AML-193 (cell line): Measurements from ENCODE around the gene ARMCX2.
"Not testable (repeated sequence)": the region's sequence is repeated elsewhere in the genome, so short reads cannot be mapped to it uniquely, and the experiment has no call there.

Experiments used
- DNase-seq, 2 experiments: peaks; one replicate each; lab custom pipeline; 2025; lab: John Stamatoyannopoulos, UW

The ARMCX2 gene

DNA sequence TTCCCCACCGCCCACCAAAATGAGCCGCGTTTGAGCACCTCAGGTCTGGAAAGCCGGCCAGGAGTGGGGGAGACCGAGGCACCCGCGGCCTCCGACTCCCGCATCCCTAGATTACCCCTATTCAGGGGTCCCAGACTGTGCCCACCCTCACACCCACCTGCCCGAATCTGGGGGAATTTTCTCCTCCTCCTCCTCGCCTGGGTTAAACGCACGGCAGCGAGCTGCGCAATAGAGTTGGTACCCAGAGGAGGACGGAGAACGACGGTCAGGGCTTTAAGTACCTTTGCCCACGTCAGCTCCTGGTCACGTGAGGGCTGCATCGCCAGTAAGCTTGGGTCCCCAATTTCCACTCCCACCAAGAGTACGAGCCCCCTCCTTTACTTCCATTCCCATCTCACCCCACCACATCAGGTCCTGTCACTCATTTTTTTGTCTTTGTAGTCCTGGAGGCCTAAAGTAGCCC, at the start of gene ARMCX2:
Gene ARMCX2 (minus strand): TSS at position 250 of the 463 bp plus-strand sequence. CDS start 2,262 bp downstream, outside the sequence.
- DNase-seq = no peak

DNA sequence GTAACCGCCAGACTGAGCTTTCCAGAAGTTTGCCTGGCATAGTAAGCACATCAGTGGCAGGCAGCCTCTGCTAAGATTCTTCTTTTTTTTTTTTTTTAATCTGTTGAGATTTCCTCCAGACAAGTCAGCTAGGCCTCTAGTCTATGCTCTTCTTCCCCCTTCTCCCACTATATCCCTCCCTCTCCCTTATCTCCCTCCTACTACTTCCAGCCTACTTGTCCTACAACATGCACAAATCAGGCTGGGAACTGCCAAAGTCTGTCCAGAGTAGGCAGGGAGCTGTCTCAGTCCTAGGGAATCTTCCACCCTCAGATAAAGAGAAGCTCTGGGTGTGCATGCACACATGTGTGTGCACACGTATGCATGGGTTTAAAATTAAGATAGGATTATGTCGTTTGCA, 49.7 kb upstream of the ARMCX2 start:
- DNase-seq = no peak

DNA sequence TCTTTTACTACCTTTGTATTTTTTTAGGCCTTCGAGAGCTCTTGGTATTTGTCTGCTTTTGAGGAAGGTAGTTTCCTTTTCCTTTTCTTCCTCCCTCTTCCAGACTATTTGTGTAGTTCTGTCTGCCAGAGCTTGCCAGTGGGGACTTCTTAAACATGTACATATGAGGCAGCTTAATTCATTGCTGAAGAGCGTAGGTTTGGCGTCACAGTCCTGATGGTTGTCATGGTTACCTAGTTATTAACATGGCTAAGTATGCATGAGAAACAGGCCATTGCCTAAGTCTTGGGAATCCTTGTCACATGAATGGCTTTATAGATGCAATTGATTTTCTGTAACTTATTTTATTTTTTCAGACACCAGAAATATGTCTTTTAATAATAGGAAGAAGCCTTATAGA, 48.5 kb upstream of the ARMCX2 start:
- DNase-seq = no peak

DNA sequence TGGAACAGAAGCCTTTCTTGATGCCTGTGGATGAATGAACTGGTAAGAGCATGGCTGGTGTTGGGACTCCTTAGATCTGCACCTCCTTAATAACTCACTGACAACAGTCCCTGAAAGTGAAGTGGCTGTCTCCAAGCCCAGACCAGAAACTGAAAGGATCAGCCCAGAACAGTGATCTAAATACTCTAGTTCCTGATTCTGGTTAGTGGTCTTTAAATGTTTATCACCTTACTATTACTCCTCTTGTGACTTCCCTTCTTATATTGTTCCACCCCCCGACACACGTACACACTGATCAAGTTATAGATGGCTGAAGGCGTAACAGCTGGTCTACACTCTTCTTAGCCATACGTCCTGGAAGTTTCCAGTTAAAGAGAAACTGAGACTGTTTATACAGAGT, 33.8 kb upstream of the ARMCX2 start:
- no peak for DNase-seq

DNA sequence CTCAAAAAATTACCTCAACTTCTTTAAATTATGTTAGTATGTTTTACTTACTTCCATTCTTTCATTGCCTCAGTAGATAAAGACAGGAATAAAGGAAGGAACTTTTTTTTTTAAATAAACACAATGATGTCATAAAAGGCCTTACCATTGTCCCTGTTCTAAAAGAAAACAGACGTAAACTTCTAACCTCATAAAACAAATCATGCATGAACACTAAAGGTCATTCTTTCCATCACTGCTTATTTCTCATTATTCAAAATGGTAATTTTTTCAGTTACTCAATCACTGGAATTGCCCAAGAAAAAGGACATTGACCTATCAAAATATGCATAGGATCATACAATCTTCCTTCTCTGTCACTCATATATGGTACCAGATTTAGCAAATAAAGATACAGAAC, 32.2 kb upstream of the ARMCX2 start:
- no peak for DNase-seq

DNA sequence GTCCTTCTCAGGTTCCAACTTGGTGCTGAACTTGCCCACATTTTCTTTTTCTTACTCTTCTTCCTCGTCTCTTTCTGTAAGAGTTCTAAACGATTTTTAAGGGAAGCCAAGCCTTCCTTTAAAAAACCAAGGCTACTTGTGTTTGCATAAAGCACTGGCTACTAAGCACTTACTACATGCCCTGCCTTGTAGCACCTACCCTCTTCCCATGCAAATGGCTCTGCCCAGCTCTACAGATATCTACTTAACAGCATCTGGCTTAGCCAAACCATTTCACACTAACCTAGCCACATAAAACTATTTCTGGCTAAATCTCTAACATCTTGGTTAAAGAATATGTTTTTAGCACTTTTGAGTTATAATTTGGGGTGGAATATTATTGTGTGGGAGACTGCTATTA, 26.9 kb upstream of the ARMCX2 start:
- DNase-seq = no peak

DNA sequence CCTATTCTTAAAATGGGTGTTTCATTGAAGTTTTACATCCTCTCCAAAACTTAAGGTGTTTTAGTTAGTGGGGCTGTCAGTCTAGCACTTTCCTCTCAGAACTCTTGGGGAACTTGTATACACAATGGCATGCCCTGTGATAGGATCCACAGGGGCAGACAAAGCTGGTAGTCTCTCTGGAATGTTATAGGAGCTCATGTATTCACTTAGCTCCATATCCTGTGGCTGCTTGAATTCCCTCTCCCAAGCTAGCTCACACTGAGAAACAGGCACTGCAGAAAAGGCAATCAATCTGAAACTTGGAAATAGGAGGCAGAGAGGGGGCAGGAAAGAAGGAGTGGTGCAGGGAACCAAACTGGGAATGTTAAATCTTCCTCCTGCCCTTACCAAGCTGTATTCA, 26.3 kb upstream of the ARMCX2 start:
- DNase-seq = no peak

DNA sequence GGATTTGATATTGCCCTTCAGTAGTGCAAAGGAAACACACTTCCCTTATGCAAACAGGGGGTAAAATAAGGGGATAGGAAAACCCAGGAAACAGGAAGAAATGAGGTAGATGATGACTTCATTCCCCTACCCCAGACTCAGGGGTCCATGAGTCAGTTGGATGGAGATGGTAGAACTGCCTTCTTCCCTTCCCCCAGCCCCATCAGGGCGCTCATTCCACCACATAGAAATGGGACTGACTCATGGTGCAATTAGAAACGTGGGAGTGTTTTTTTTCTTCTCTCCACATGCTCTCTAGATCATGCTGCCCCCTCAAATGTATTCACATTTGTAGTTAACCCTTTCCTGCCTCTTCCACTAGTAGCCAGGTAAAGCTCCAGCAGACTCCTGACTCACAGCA, 23.1 kb upstream of the ARMCX2 start:
- no peak for DNase-seq

DNA sequence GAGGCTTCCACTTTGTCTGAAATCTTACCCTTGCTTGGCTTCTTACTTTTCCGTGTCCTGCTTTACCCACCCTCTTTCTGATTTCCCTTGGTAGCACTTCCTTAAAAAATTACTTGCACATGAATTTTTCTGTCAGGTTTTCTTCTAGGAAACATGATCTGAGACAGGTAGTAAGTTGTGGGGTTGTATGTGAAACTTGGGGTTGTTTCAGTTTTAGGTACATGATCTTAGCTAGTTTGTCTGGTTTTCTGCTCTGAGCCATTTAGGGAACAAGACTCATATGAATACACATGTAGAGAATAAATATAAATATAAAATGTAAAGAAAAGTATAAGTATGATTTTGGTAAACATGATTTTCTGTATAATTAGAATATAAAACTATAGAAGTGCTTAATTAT, 17.4 kb upstream of the ARMCX2 start:
- no peak for DNase-seq

DNA sequence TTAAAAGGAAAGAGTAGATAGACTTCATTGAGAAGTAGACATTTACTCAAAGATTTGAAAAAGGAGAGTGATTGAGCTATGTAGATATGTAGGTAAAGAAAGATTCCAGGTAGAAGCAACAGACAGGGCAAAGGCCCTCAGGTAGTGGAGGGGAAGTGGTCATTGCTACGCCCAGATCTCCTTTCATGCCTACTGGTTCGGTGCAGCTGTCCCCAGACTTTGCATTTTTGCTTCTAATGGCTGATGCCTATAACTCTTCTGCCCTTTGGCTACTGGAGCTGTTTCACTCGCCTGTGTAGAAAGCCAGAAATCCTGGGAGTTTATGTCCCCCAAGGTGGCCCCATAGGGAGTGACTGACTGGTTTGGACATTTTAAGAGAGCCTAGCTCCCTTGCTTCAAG, 16.9 kb upstream of the ARMCX2 start:
- no peak for DNase-seq

DNA sequence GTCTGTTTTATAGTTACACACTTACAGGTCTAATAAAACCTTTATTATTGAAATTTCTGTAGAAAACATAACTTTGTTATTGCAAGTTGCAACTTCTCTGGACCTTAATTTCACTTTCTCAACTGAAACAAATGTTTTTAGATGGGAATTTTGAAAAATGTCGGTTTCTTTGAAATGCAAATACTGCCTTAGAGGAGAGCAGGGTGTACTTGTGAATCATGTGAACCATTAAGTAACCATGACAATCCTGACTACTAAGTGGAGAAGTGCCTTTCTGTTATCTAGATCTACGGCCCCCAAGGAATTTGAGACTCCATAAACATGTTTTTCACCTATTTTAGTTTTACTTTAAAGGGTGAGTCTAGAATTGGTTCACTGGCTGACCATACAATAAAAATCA, 8.5 kb upstream of the ARMCX2 start:
- DNase-seq = no peak

DNA sequence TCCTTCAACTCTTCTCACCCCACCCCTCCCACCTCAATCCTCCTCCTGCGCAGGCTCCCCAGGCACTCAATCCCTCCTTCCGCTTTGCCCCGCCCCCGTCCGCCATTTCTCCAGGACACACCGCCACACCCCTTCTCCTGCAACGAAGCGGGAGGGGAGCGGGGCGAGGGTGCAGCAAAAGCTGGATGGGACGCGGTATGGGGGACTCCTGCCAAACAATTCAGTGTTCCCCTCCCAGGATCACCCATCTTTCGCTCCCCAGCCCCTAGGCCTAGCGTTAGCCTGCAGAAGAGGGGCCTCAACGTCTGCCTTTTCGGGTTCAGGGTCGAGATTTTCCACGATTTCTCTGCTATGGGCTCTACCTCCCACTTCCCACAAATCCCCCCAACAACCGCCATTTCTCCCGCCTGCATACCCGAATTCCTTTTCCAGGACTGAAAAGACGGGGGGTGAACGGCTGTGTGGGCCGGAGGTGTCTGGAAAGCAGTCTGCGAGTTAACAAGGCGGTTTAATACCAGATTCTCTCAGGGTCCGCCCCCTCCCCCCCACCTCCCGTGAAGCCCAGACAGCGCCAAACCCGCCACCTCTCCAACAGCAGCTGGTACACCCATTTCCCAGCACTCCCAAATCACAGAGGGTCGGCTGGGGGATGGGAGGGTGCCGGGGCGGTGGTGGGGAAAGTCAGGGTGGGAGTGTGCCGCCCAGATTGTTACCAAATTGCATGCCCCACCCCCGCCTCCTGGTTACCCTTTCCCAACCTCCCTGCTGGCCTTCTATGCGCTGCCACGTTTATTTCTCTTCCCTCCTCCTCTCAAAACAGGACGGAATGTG, 774 bp downstream of the ARMCX2 start:
- DNase-seq = peak in 1 of 2 experiments; percentile 9

DNA sequence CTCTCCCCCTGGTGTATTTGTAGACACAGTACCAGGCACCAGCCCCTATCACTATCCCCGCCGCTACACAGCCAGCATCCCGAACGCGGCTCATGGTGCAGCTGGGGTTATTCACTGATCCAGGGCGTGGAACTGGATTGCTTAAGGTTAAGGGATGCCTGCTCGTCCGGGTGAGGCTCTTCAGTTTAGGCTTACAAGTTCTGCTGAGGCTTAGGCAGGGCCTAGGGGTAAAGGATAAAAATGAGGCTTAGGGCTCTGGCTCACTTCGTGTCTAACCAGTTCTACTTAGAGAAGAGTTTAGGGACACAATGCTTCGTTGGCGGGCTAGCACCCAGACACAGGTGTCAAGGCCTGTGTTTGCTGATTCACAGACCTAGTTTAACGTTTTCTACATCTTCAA, 2.2 kb downstream of the ARMCX2 start:
- no peak for DNase-seq

DNA sequence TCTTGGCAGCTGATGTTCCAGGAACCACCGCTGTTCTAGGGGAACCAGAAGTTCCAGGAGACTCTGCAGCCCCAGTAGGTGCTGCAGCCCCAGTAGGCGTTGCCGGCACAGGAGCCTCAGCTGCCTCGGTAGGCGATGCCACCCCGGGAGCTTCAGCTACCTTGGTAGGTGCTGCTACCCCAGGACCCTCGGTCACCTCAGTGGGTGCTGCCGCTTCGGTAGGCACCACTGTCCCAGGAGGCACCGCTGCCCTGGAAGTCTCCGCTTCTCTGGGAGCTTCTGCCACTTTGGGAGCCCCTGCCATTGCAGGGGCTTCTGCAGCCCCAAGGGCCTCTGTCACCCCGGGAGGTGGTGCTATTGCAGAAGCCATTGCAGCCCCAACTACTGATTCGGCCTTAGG, 2.8 kb downstream of the ARMCX2 start:
- no peak for DNase-seq

DNA sequence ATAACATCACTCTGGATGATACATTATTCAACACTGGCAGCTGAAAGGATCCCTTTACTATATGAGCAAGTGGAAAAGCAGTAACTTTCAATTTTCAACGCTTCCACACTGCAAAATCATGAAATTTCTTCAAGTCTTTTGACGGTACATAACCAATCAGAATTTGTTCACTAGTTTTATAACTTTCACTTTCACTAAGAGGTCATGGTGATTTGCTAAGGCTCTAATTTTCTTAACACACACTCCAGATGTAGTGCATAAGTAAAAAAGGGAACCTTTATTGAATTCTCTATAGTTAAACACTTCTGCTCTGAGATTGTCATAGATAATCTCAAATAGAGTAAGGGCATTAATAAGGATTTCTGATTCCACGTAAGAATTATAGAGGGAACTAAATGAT, 4.1 kb downstream of the ARMCX2 start:
- DNase-seq = no peak

DNA sequence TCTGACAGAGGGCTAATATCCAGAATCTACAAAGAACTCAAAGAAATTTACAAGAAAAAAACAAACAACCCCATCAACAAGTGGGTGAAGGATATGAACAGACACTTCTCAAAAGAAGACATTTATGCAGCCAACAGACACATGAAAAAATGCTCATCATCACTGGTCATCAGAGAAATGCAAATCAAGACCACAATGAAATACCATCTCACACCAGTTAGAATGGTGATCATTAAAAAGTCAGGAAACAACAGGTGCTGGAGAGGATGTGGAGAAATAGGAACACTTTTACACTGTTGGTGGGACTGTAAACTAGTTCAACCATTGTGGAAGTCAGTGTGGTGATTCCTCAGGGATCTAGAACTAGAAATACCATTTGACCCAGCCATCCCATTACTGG, 11.9 kb downstream of the ARMCX2 start:
- DNase-seq = not testable (repeated sequence)

DNA sequence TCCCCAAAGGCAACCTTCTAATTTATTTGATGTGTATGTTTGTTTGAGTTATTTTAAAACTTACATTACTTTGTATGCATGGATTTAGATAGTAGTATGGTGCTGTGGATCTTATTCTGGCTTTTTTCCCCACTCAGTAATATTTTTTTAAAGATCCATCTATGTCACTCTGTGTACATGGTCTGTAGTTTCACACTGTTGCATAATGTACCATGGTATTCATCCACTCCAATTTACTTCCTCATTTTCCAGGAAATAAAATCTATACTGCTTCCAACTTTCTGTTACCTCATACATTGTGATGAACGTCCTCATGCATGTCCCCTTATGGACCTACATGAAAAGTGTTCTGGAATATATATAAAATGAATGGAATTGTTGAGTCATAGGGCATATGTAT, 17.6 kb downstream of the ARMCX2 start:
- DNase-seq = peak; percentile 28 to 54

DNA sequence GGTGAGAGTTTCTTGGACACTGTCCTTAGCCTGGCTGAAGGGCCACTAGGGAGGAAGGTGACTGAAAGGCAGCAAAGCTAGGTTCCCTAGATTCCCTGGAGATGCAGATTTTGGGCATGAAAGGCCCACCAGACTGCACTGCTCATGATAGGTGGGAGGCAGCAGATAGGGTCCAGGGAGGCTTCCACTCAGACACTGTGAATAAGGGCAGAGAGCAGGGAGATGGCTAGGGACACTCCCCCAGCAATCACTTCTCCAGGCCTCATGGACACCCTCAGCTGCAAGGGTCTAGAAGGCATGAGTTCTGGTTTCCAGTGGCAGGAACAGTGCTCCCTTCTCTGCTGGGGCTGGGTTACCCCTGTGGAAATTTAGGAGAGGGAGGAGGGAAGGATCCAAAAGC, 20.1 kb downstream of the ARMCX2 start:
- no peak for DNase-seq

DNA sequence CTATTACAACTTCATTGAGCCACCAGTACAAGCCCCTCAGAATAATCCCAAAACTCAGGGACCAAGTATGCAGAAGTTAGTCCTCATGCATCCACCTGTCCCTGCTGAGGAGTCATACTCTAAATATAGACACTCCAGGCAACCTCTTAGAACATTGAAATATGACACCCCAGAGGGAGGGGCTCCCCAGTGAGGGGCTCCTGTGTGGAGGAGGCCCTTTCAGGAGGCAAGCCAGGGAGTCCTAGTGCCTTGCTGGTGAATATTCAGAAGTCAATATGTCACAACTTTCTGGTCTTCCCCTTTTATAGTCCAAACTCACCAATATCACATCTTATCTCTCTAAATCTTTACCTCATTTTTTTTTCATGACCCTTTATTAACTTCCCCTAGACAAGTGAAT, 40.3 kb downstream of the ARMCX2 start:
- no peak for DNase-seq

DNA sequence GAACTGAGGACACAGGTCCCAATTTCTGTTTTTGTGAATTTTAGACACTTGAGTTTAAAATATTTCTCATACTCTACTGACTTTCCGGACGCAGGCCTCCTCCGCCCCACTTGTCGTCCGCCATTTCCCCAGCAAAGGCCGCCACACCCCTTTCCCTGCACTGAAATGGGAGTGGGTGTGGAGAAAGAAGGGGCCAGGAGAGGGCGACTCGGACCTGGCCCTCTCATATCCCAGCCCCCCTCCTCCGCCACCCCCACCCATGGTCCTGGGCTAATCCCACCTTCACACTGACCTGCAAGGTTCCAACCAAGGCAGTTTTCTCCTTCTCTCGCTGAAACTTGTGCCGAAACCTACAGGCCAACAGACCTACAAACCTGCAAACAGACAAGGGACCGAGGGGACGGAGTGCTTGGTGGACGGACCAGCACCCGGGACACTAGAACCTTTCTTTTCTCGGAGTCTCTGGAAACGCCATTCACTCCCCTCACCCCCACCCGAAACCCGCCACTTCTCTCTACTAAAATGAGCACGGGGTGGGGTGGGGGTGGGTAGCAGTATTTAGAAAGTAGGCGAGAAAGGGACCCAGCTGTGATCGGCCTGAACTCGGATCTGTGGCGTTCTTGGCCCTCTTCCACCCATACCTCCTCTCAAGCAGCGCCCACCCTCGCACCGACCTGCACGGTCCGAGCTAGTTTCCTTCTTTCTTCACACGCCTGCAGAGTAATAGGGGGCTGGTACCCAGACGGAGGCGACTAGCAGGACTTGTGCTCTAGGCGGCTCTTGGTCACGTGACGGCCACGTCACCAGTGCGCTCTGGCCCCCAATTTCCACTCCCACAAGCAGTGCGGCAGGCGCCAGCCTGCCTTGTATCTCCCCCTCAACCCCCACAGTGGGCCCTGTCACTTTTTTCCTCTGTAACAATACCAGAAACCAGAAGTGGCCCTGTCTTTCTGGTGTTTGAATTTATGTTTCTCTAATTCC, 42.1 kb downstream of the ARMCX2 start, which contains the start of gene ARMCX6:
Gene ARMCX6 (minus strand): TSS at position 790 of the 981 bp plus-strand sequence. CDS start 1,380 bp downstream, outside the sequence.
- peak; percentile 52 to 60 for DNase-seq

DNA sequence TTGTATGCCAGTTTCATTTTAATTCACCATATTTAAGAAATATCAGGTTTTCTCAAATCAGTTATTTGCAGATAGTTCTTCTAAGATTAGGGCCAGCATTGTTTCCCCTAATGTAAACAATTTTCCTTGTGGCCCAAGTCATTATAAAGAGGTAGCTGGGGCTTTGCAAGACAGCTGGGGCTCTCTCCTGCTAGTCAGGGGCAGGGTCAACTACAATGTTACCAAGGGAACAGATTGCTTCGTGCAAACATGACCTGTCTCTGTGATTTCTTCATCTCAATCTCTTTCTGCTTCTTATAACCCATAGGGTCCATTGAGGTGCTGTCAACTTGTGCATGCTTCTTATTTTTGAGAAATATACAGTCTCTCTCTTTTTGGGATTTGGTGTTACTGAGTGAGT, 53.9 kb downstream of the ARMCX2 start:
- no peak for DNase-seq
